PC-3 (cell line): ENCODE results near the gene SCCPDH. TPM values are rescaled to one million over a fixed set of nuclear protein-coding genes. Genes with fewer than 3 reads are reported as not detected.

Experiments used
- ATAC-seq: fragments of 200-7000 bp; cut with Tn5 transposase; 2 replicates; pipeline ENCODE4 v1.9.1; 2020; ENCODE audit warnings: mild to moderate bottlenecking, moderate library complexity
- BruUV-seq: library from RNA; stranded (reverse); fragments of 400-500 nt; replicated peaks from 2 replicates; lab custom pipeline; 2021; lab: Mats Ljungman, UMichigan
- CTCF ChIA-PET: fragments of 300-600 bp; sonication (Branson Sonifier 250); formaldehyde crosslinking; loops from one replicate; lab custom pipeline; 2022; ENCODE audit warnings: antibody characterized with exemption; lab: Charles Lee
- POLR2A ChIA-PET: fragments of 300-600 bp; sonication (Branson Sonifier 250); formaldehyde crosslinking; loops from one replicate; lab custom pipeline; 2022; ENCODE audit warnings: antibody characterized with exemption; ENCODE audit not compliant: unreplicated experiment; lab: Charles Lee
- DNase-seq: peaks from one replicate; pipeline ENCODE4 v3.0.0-alpha.2; 2015
- H2AFZ ChIP-seq: fragments of 300-600 bp; sonication (generic); 2 replicates; pipeline ENCODE4 v1.6.0; 2016; ENCODE audit warnings: antibody characterized with exemption, low read length
- H3F3A ChIP-seq: fragments of 300-600 bp; sonication (generic); one replicate; pipeline ENCODE4 v1.6.0; 2017; ENCODE audit warnings: antibody characterized with exemption, low read length, control low read depth, mild to moderate bottlenecking; ENCODE audit not compliant: unreplicated experiment
- H3K27ac ChIP-seq: fragments of 300-600 bp; sonication (generic); 2 replicates; pipeline ENCODE4 v1.5.1; 2016; ENCODE audit warnings: mild to moderate bottlenecking, low read length
- H3K27me3 ChIP-seq: fragments of 300-600 bp; sonication (generic); 2 replicates; pipeline ENCODE4 v1.6.1; 2016; ENCODE audit warnings: low read length, mixed read lengths
- H3K36me3 ChIP-seq: fragments of 300-600 bp; sonication (generic); 2 replicates; pipeline ENCODE4 v1.6.1; 2016; ENCODE audit warnings: low read depth, mixed run types, low read length, mixed read lengths
- H3K4me1 ChIP-seq: fragments of 300-600 bp; sonication (generic); 2 replicates; pipeline ENCODE4 v1.5.1; 2016; ENCODE audit warnings: low read length; ENCODE audit not compliant: insufficient read depth
- H3K4me2 ChIP-seq: fragments of 300-600 bp; sonication (generic); 2 replicates; pipeline ENCODE4 v1.6.0; 2016; ENCODE audit warnings: low read length
- H3K4me3 ChIP-seq: fragments of 300-600 bp; sonication (generic); 2 replicates; pipeline ENCODE4 v1.5.1; 2016; ENCODE audit warnings: mild to moderate bottlenecking, low read length, mixed read lengths
- H3K79me2 ChIP-seq: fragments of 300-600 bp; sonication (generic); 2 replicates; pipeline ENCODE4 v1.6.1; 2017; ENCODE audit warnings: low read length, mixed read lengths
- H3K9ac ChIP-seq: fragments of 300-600 bp; sonication (generic); 2 replicates; pipeline ENCODE4 v1.6.0; 2016; ENCODE audit warnings: mild to moderate bottlenecking, low read length
- H3K9me2 ChIP-seq: fragments of 300-600 bp; sonication (generic); replicated peaks from 2 replicates; pipeline ENCODE4 v1.6.1; 2016; ENCODE audit warnings: mixed run types, low read length, mixed read lengths
- H3K9me3 ChIP-seq: fragments of 300-600 bp; sonication (generic); 2 replicates; pipeline ENCODE4 v1.6.1; 2016; ENCODE audit warnings: low read length, mixed read lengths
- H4K20me1 ChIP-seq: fragments of 300-600 bp; sonication (generic); 2 replicates; pipeline ENCODE4 v1.6.1; 2016; ENCODE audit warnings: low read length, mixed read lengths
- CTCF ChIP-seq: fragments of 300-600 bp; sonication (generic); conservative IDR thresholded peaks from 2 replicates; pipeline ENCODE4 v1.5.1; 2017; ENCODE audit warnings: antibody characterized with exemption, low read depth, mild to moderate bottlenecking, low read length
- EZH2 ChIP-seq: fragments of 300-600 bp; sonication (generic); IDR thresholded peaks from one replicate; pipeline ENCODE4 v1.6.1; 2017; ENCODE audit warnings: antibody characterized with exemption, mild to moderate bottlenecking, low read length; ENCODE audit not compliant: unreplicated experiment
- EZH2phosphoT487 ChIP-seq: fragments of 300-600 bp; sonication (generic); IDR thresholded peaks from 2 replicates; pipeline ENCODE4 v1.6.1; 2018; ENCODE audit warnings: mild to moderate bottlenecking, antibody characterized with exemption, low read length, borderline replicate concordance
- intact Hi-C: fragments of 100-400 bp; cut with micrococcal nuclease; formaldehyde crosslinking; loops from 2 replicates; pipeline ENCODE4 v1.9.0; 2023
- total RNA-seq: library from RNA; depleted of rRNA; stranded (reverse); fragments of >200 nt; gene quantifications from 2 replicates; pipeline ENCODE4 v1.2.3, GENCODE V29; 2014

Gene SCCPDH
- total RNA-seq, 1 experiment from 2014 or later = 50.8 TPM

- H3K4me2 ChIP-seq = no peak overlapping the region
- H3K27me3 ChIP-seq = no peaks in the 10 kb centered on the region
- no peak overlapping the region for H3K4me3 ChIP-seq
- H3K9me2 ChIP-seq = no peaks in the 10 kb centered on the region
- H2AFZ ChIP-seq = no peak overlapping the region
- ATAC-seq (no peak), DNase-seq (no peak)
- ChIA-PET POLR2A (no interaction called here), CTCF (no interaction called here)
- BruUV-seq = no TSS peak
- H3K36me3 ChIP-seq = peaks cover 12% of the 10 kb centered on the region
- H3K79me2 ChIP-seq = peaks cover 26% of the 10 kb centered on the region
- intact Hi-C loops = no loop called here
- no peaks in the 10 kb centered on the region for H3F3A ChIP-seq
- H3K9ac ChIP-seq = no peak overlapping the region
- H3K4me1 ChIP-seq = no peaks in the 10 kb centered on the region
- H3K9me3 ChIP-seq = no peaks in the 10 kb centered on the region
- no peaks in the 10 kb centered on the region for H4K20me1 ChIP-seq
- TF ChIP-seq CTCF (no peak), EZH2phosphoT487 (no peak), EZH2 (no peak)
- no peak overlapping the region for H3K27ac ChIP-seq
Observed at GRCh38 chr1:246722720-246723119, 1.5 kb upstream of the SCCPDH start.

GRCh38 chr1:246724731-246725095 lies 504 bp downstream of the SCCPDH start:
- ChIA-PET POLR2A (interaction anchor here (0.5 to 0.6 kb wide), 4 partner anchors 16 to 1960 kb away, joined by 3 to 32 read pairs (median 5); no protein-coding TSS in a partner anchor), CTCF (interaction anchor here (0.5 to 1.0 kb wide), 2 partner anchors 36 to 159 kb away, joined by 4 to 5 read pairs; no protein-coding TSS in a partner anchor)
- TF ChIP-seq EZH2 = no peak
- no peak for TF ChIP-seq CTCF
- TF ChIP-seq EZH2phosphoT487 = no peak
- peak; percentile 60 for ATAC-seq
- Histone ChIP-seq H3K27me3 (no peaks in the 10 kb centered on the region), H3F3A (no peaks in the 10 kb centered on the region), H3K36me3 (peaks cover 25% of the 10 kb centered on the region), H3K27ac (peak overlapping the region; percentile 65), H2AFZ (peak overlapping the region; percentile 96), H3K4me3 (peak overlapping the region; percentile 79), H3K79me2 (peaks cover 26% of the 10 kb centered on the region), H3K4me2 (peak overlapping the region; percentile 92), H4K20me1 (no peaks in the 10 kb centered on the region), H3K9ac (peak overlapping the region; percentile 91), H3K9me3 (no peaks in the 10 kb centered on the region), H3K4me1 (no peaks in the 10 kb centered on the region), H3K9me2 (no peaks in the 10 kb centered on the region)
- peak; percentile 57 for DNase-seq
- no TSS peak for BruUV-seq
- intact Hi-C loops = loop anchor here (1.0 kb wide), 1 partner anchor 25 kb away; no protein-coding TSS in a partner anchor

GRCh38 chr1:246725191-246725590 lies 982 bp downstream of the SCCPDH start:
- peak overlapping the region; percentile 91 for H3K9ac ChIP-seq
- intact Hi-C loops = no loop called here
- H3K27me3 ChIP-seq = no peaks in the 10 kb centered on the region
- H3K27ac ChIP-seq = peak overlapping the region; percentile 65
- peak overlapping the region; percentile 92 for H3K4me2 ChIP-seq
- peak overlapping the region; percentile 96 for H2AFZ ChIP-seq
- ChIA-PET CTCF (no interaction called here), POLR2A (interaction anchor here (0.6 kb wide), 2 partner anchors 16 to 207 kb away, joined by 3 read pairs; no protein-coding TSS in a partner anchor)
- peak overlapping the region; percentile 79 for H3K4me3 ChIP-seq
- H4K20me1 ChIP-seq = no peaks in the 10 kb centered on the region
- H3K4me1 ChIP-seq = no peaks in the 10 kb centered on the region
- no peaks in the 10 kb centered on the region for H3K9me3 ChIP-seq
- TSS peak; percentile 41 for BruUV-seq
- TF ChIP-seq EZH2phosphoT487 (no peak), EZH2 (no peak), CTCF (no peak)
- no peaks in the 10 kb centered on the region for H3F3A ChIP-seq
- ATAC-seq (peak; percentile 11), DNase-seq (peak; percentile 26)
- peaks cover 26% of the 10 kb centered on the region for H3K79me2 ChIP-seq
- peaks cover 29% of the 10 kb centered on the region for H3K36me3 ChIP-seq
- H3K9me2 ChIP-seq = no peaks in the 10 kb centered on the region
